Natural killer cell treated with Interleukin-12 subunit alpha and Interleukin-12 subunit beta and Interleukin-15 and Interleukin-18, amount 100 ng/mL, for 72 hours (primary cell): Measurements from ENCODE around the gene NARS2. TPM values are rescaled to one million over a fixed set of nuclear protein-coding genes. Genes with fewer than 3 reads are reported as not detected.

ENCODE experiments used
- ATAC-seq, 2 donors: fragments of 150-1000 bp; cut with Tn5 transposase in 1 of 2; sonication (Bioruptor Pico), chemical (Tn5 transposase) in 1 of 2; 2 replicates each; pipeline ENCODE4 v1.10.0; 2021
- DNase-seq: peaks from one replicate; pipeline ENCODE4 v3.0.0; 2022; ENCODE audit warnings: low spot score
- H3K27ac Mint-ChIP-seq, 2 donors: 1 replicate in 1 of 2; 2 replicates in 1 of 2; pipeline ENCODE4 v1.8.0; 2022; ENCODE audit warnings: mixed read lengths in 2 of 2, mild to moderate bottlenecking in 1 of 2, moderate library complexity in 1 of 2
- H3K27me3 Mint-ChIP-seq, 2 donors: 1 replicate in 1 of 2; 2 replicates in 1 of 2; pipeline ENCODE4 v1.8.0; 2022; ENCODE audit warnings: mixed read lengths in 2 of 2
- H3K36me3 Mint-ChIP-seq: one replicate; pipeline ENCODE4 v1.8.0; 2022; ENCODE audit warnings: mixed read lengths
- H3K4me1 Mint-ChIP-seq, 2 donors: 1 replicate in 1 of 2; 2 replicates in 1 of 2; pipeline ENCODE4 v1.8.0; 2022; ENCODE audit warnings: low read depth in 2 of 2, mixed read lengths in 2 of 2, mild to moderate bottlenecking in 1 of 2
- H3K4me3 Mint-ChIP-seq: one replicate; pipeline ENCODE4 v1.8.0; 2022; ENCODE audit warnings: mixed read lengths
- H3K9me3 Mint-ChIP-seq: 2 replicates; pipeline ENCODE4 v1.8.0; 2022; ENCODE audit warnings: mixed read lengths
- total RNA-seq, 2 donors: library from RNA; stranded (reverse); gene quantifications; one replicate each; pipeline ENCODE4 v1.2.3, GENCODE V29; 2022

Gene NARS2
- total RNA-seq, 2 donors from 2014 or later = 15.8 to 19.8 TPM

DNA sequence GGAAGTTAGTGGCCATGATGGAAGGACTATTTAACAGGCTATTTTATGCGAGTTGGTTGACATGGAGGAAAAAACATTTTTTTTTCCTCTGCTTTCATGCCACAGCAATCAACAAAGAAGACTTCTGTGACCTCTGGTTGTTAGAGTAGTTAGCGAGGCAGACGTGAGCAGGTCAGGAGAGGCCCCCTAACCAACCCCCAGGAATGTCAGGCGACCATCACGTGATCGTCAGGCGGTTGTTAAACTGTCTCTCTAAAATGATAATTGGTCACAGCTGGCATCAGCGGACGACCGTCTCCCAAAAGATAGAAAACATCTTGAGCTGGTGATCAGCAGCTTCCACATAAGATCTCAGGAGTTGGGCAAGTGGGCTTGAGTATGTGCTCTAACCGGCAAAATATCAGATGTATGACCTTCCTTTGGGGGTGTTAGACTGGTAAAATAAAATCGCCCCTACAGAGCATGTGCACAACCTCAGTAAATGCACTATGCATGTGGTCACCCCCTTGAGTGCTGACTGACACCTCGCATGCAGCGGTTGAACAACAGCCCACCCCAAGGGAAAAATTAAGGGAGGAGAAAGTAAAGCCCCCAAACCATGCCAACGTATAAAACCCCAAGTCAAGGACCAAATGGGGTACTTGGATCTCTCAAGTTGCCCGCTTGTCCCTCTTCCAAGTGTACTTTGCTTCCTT lies 20.9 kb upstream of the NARS2 start:
- H3K4me1 Mint-ChIP-seq = no peaks in the 10 kb centered on the region
- no peak overlapping the region for H3K27ac Mint-ChIP-seq
- peaks cover 26 to 33% of the 10 kb centered on the region in 2 donors for H3K27me3 Mint-ChIP-seq
- no peaks in the 10 kb centered on the region for H3K36me3 Mint-ChIP-seq
- no peak overlapping the region for H3K4me3 Mint-ChIP-seq
- ATAC-seq (no peak), DNase-seq (no peak)
- H3K9me3 Mint-ChIP-seq = no peaks in the 10 kb centered on the region

DNA sequence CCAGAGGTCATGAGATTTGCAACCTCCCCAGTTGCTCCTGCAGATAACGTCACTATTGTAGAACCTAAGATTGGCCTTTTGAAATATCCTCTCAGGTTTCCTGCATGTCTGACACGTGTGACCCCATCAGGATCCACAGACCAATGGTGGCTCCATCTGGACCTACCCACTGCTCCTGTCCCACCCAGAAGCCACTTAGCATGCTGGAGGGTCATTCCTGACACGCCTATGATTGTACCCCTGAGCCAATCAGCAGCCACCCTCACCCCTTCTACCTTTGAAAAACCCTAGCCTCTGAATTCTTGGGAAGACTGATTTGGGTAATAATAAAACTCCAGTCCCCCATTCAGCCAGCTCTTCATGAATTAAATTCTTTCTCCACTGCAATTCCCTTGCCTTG lies 20.1 kb upstream of the NARS2 start:
- H3K4me1 Mint-ChIP-seq = no peaks in the 10 kb centered on the region
- no peaks in the 10 kb centered on the region for H3K36me3 Mint-ChIP-seq
- no peak overlapping the region for H3K27ac Mint-ChIP-seq
- DNase-seq = no peak
- H3K4me3 Mint-ChIP-seq = no peak overlapping the region
- no peak for ATAC-seq
- H3K9me3 Mint-ChIP-seq = no peaks in the 10 kb centered on the region
- peaks cover 23 to 28% of the 10 kb centered on the region in 2 donors for H3K27me3 Mint-ChIP-seq

GRCh38 chr11:78588517-78588916 lies 13.9 kb upstream of the NARS2 start:
- H3K4me1 Mint-ChIP-seq = no peaks in the 10 kb centered on the region
- H3K27ac Mint-ChIP-seq = no peak overlapping the region
- DNase-seq (no peak), ATAC-seq (no peak)
- H3K36me3 Mint-ChIP-seq = peaks cover 8% of the 10 kb centered on the region
- H3K4me3 Mint-ChIP-seq = no peak overlapping the region
- peaks cover 10% of the 10 kb centered on the region for H3K9me3 Mint-ChIP-seq
- peaks cover 22 to 38% of the 10 kb centered on the region in 2 donors for H3K27me3 Mint-ChIP-seq

- Mint-ChIP-seq H3K36me3 (peaks cover 10% of the 10 kb centered on the region), H3K4me1 (no peaks in the 10 kb centered on the region), H3K27ac (no peak overlapping the region), H3K9me3 (peaks cover 10% of the 10 kb centered on the region), H3K27me3 (peaks cover 20 to 37% of the 10 kb centered on the region in 2 donors), H3K4me3 (no peak overlapping the region)
- ATAC-seq (no peak), DNase-seq (no peak)
Measured at GRCh38 chr11:78587446-78587845, 12.8 kb upstream of the NARS2 start.

DNA sequence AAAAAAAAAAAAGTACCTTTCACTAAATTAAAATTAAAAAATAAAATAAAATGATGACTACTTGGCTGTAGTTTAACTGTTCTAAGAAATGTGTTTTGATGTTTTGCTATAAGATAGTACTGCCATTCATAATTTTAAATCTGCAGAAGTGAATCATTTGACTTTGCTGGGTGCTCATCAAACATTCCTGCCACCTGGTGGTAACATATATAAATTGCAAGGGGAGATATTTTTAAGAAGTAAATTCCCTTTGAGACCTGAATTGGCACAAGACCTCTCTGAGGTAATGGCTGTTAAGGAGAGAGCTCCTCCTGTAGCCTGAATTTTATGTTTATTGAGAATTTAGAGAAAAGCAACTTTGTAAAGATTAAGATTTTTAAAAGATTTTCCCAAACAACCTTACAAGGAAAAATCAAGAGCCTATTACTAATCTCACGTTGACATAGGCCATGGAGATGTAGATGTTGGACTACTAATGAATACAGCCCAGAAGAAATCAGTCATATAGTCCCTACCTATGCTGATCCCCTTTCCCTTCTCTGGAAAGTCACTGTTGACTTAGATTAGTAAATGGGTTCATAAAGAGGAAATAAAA lies 11.9 kb upstream of the NARS2 start:
- DNase-seq (no peak), ATAC-seq (no peak)
- H3K4me3 Mint-ChIP-seq = no peak overlapping the region
- H3K27ac Mint-ChIP-seq = no peak overlapping the region
- H3K4me1 Mint-ChIP-seq = no peaks in the 10 kb centered on the region
- H3K27me3 Mint-ChIP-seq = peaks cover 22 to 37% of the 10 kb centered on the region in 2 donors
- peaks cover 13% of the 10 kb centered on the region for H3K36me3 Mint-ChIP-seq
- H3K9me3 Mint-ChIP-seq = peaks cover 10% of the 10 kb centered on the region

GRCh38 chr11:78583889-78584288 lies 9.2 kb upstream of the NARS2 start:
- Mint-ChIP-seq H3K4me1 (no peaks in the 10 kb centered on the region), H3K36me3 (peaks cover 14% of the 10 kb centered on the region), H3K9me3 (peaks cover 10% of the 10 kb centered on the region), H3K4me3 (no peak overlapping the region), H3K27me3 (peaks cover 19 to 32% of the 10 kb centered on the region in 2 donors), H3K27ac (no peak overlapping the region)
- ATAC-seq (no peak), DNase-seq (no peak)

GRCh38 chr11:78577495-78577894 lies 2.8 kb upstream of the NARS2 start:
- no peak overlapping the region for H3K4me3 Mint-ChIP-seq
- peaks cover 4% of the 10 kb centered on the region for H3K36me3 Mint-ChIP-seq
- no peaks in the 10 kb centered on the region for H3K9me3 Mint-ChIP-seq
- ATAC-seq = no peak
- H3K4me1 Mint-ChIP-seq = peaks cover 19% of the 10 kb centered on the region in 2 donors
- H3K27me3 Mint-ChIP-seq = peaks cover 0 to 6% of the 10 kb centered on the region in 2 donors
- DNase-seq = no peak
- no peak overlapping the region for H3K27ac Mint-ChIP-seq

GRCh38 chr11:78576549-78577097 lies 2.0 kb upstream of the NARS2 start:
- Mint-ChIP-seq H3K27ac (no peak overlapping the region), H3K9me3 (no peaks in the 10 kb centered on the region), H3K4me1 (peaks cover 21 to 23% of the 10 kb centered on the region in 2 donors), H3K27me3 (peaks cover 0 to 4% of the 10 kb centered on the region in 2 donors), H3K4me3 (no peak overlapping the region), H3K36me3 (peaks cover 2% of the 10 kb centered on the region)
- ATAC-seq (no peak), DNase-seq (no peak)

DNA sequence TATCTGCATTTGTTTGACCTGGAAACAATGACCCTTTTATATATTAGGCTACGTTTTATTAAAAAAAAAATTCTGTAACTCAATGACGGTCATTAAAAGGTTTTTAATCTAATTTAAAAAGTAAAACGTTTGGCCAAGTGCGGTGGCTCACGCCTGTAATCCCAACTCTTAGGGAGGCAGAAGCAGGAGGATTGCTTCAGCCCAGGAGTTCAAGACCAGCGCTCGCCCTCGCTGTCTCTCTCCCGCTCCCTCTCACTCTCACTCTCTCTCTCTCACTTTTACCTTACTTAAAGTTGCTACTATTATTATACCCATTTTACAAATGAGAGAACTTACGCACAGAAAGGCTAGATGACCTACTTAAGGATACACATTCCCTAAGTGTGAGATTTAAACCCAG lies 814 bp upstream of the NARS2 start:
- H3K27ac Mint-ChIP-seq = no peak overlapping the region
- DNase-seq = no peak
- peaks cover 23 to 28% of the 10 kb centered on the region in 2 donors for H3K4me1 Mint-ChIP-seq
- H3K27me3 Mint-ChIP-seq = peaks cover 0 to 3% of the 10 kb centered on the region in 2 donors
- ATAC-seq = no peak
- peak overlapping the region; percentile 98 for H3K4me3 Mint-ChIP-seq
- H3K9me3 Mint-ChIP-seq = no peaks in the 10 kb centered on the region
- H3K36me3 Mint-ChIP-seq = peaks cover 6% of the 10 kb centered on the region

DNA sequence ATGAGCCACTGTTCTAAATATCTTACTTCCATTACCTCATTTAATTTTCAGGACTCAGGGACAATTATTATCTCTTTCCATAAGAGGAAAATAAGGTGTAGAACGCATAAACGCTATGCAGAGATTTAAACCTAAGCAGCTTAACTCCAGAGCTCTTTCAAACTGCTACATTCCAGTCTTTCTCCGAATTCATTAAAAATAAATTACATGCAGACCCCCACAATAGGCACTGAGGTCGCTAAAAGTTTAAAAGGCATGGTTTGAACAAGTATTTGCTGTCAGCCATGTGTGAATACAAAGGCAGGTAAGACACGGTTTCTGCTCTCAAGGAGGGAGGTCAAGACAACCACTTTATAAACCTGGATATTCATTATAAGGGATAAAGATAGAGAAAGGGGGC lies 983 bp downstream of the NARS2 start:
- Mint-ChIP-seq H3K27me3 (peaks cover 0 to 3% of the 10 kb centered on the region in 2 donors), H3K27ac (peak overlapping the region; percentile 79 to 90), H3K36me3 (peaks cover 10% of the 10 kb centered on the region), H3K9me3 (no peaks in the 10 kb centered on the region), H3K4me3 (peak overlapping the region; percentile 98), H3K4me1 (peaks cover 23 to 28% of the 10 kb centered on the region in 2 donors)
- DNase-seq (no peak), ATAC-seq (no peak)

DNA sequence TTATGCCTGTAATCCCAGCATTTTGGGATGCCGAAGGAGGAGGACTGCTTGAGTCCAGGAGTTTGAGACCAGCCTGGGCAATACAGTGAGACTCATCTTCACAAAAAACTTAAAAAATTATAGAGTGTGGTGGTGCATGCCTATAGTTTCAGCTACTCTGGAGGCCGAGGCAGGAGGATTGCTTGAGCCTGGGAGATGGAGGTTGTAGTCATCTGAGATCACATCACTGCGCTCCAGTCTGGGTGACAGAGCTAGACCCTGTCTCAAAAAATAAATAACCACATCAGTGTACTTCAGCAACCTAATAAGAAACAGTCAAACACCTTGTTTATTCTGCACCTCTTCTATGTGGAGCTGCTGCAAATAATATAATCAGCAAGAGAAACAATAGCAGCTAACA lies 1.4 kb downstream of the NARS2 start:
- DNase-seq = no peak
- peak overlapping the region; percentile 98 for H3K4me3 Mint-ChIP-seq
- H3K27me3 Mint-ChIP-seq = peaks cover 0 to 3% of the 10 kb centered on the region in 2 donors
- peaks cover 10% of the 10 kb centered on the region for H3K36me3 Mint-ChIP-seq
- peak overlapping the region; percentile 79 to 90 for H3K27ac Mint-ChIP-seq
- ATAC-seq = no peak
- peaks cover 23 to 28% of the 10 kb centered on the region in 2 donors for H3K4me1 Mint-ChIP-seq
- H3K9me3 Mint-ChIP-seq = no peaks in the 10 kb centered on the region

GRCh38 chr11:78572394-78572793 lies 2.3 kb downstream of the NARS2 start:
- Mint-ChIP-seq H3K27me3 (no peaks in the 10 kb centered on the region), H3K9me3 (no peaks in the 10 kb centered on the region), H3K4me1 (peaks cover 23 to 28% of the 10 kb centered on the region in 2 donors), H3K36me3 (peaks cover 10% of the 10 kb centered on the region), H3K4me3 (no peak overlapping the region), H3K27ac (no peak overlapping the region)
- ATAC-seq (no peak), DNase-seq (no peak)

GRCh38 chr11:78570031-78570430 lies 4.6 kb downstream of the NARS2 start:
- no peak overlapping the region for H3K4me3 Mint-ChIP-seq
- H3K27me3 Mint-ChIP-seq = no peaks in the 10 kb centered on the region
- H3K9me3 Mint-ChIP-seq = no peaks in the 10 kb centered on the region
- H3K27ac Mint-ChIP-seq = no peak overlapping the region
- peaks cover 14% of the 10 kb centered on the region for H3K36me3 Mint-ChIP-seq
- peaks cover 20 to 24% of the 10 kb centered on the region in 2 donors for H3K4me1 Mint-ChIP-seq
- no peak for DNase-seq
- no peak for ATAC-seq

DNA sequence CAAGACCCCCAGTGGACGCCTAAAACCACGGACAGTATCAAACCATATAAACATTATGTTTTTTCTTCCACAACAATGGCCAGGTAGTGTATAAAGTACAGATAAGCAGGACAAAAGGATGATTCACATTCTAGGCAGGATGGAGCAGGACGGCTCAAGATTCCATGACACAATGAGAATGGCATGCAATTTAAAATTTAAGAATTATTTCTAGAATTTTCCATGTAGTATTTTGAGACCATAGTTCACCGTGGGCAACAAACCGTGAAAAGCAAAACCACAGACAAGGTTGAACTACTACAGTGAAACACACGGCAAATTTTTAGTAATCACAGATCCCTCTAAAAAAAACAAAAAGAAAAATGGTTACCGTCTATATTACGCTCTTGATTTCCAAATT lies 7.5 kb downstream of the NARS2 start:
- Mint-ChIP-seq H3K27ac (no peak overlapping the region), H3K4me3 (no peak overlapping the region), H3K36me3 (peaks cover 14% of the 10 kb centered on the region), H3K4me1 (peaks cover 6 to 7% of the 10 kb centered on the region in 2 donors), H3K9me3 (no peaks in the 10 kb centered on the region), H3K27me3 (no peaks in the 10 kb centered on the region)
- ATAC-seq (no peak), DNase-seq (no peak)
